ENCODE measurements around the gene DNAH17.

Gene DNAH17

DNA sequence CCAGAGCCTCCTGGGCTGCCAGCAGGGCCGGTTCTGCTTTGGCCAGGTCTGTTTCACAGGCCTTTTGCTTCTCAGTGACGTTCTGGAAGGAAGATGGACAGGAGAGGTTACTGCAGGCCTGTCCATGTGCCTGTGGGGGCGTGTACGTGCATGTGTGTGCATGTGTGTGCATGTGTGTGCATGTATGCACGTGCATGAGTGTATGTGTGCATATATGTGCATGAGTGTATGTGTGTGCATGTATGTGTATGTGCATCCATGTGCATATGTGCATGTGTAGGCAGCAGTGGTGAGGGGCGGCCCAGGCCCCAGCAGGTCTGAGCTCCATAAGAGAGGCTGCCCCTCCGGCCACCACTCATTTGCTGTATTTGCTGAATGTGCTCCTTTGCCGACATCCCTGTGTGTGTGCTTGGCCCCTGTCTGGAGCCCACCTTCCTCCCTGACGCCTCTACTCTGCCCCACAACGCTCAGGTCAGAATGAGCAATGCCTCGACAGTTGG is 117.0 kb downstream of the DNAH17 start:
- no peaks in the 10 kb centered on the region for H3K4me1 Mint-ChIP-seq (ENCODE audit: low read depth)
- no peaks in the 10 kb centered on the region for H3K36me3 Mint-ChIP-seq (ENCODE audit: low read depth)
- H3K27me3 Mint-ChIP-seq: peaks cover 3% of the 10 kb centered on the region
- H3K4me3 Mint-ChIP-seq: no peak overlapping the region
- no peaks in the 10 kb centered on the region for H3K9me3 Mint-ChIP-seq
- no peak overlapping the region for H3K27ac Mint-ChIP-seq
- intact Hi-C loops (cut with micrococcal nuclease): no loop called here

DNA sequence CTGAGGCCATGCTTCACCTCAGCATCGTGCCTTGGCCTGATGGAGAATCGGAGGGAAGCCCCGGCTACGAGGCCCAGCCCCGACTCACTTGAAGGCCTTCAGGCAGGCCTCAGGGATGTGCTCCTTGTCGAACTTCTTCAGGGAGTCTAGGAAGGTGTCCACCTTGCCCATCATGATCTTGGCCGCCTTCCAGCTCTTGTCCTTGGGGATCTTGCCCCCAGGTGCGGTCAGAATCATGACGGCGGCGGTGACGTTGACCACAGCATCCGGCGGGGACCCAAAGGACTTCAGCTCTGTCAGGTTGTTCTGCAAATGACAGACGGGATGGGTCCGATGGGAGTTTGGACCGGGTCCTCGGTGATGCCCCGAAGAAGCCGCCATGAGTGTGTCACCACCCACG is 117.5 kb downstream of the DNAH17 start:
- Mint-ChIP-seq H3K4me1 (ENCODE audit: low read depth) (no peaks in the 10 kb centered on the region), H3K27ac (no peak overlapping the region), H3K9me3 (no peaks in the 10 kb centered on the region), H3K27me3 (peaks cover 3% of the 10 kb centered on the region), H3K4me3 (no peak overlapping the region), H3K36me3 (ENCODE audit: low read depth) (no peaks in the 10 kb centered on the region)
- intact Hi-C loops (cut with micrococcal nuclease): no loop called here

DNA sequence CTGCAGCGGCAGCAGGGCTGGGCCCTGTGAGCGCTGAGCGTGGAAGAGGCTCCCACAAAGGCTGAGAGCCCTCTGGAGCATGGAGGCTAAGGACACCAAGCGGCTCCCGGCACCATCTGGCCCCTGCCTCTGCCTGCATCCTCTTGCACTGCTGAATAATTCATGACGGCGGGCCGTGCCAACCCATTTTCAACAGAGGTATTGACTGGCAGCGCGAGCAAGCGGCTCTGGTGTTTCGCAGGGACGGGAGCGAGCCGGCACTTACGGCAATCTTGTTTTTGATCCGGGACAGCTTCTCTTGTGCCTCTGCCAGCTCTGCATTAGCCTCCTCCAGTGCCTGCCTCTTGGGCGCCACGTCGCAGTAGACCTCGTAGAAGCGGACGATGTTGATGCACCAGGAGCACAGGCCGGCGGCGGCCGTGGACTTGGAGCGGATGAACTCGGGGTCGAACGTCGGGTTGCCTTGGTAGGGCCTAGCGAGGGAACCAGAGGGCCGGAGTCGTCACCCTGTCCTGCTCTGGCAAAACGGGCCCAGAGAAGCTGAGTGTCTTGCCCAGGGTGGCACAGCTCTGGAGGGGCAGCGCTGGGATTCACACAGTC is 118.4 kb downstream of the DNAH17 start:
- intact Hi-C loops (cut with micrococcal nuclease): no loop called here
- H3K4me1 Mint-ChIP-seq (ENCODE audit: low read depth): no peaks in the 10 kb centered on the region
- H3K4me3 Mint-ChIP-seq: no peak overlapping the region
- peaks cover 2% of the 10 kb centered on the region for H3K27me3 Mint-ChIP-seq
- no peaks in the 10 kb centered on the region for H3K9me3 Mint-ChIP-seq
- H3K27ac Mint-ChIP-seq: no peak overlapping the region
- H3K36me3 Mint-ChIP-seq (ENCODE audit: low read depth): no peaks in the 10 kb centered on the region

GRCh38 chr17:78458091-78458490 is 119.1 kb downstream of the DNAH17 start:
- Mint-ChIP-seq H3K4me3 (no peak overlapping the region), H3K27ac (no peak overlapping the region), H3K36me3 (ENCODE audit: low read depth) (no peaks in the 10 kb centered on the region)

GRCh38 chr17:78454346-78454745 is 122.8 kb downstream of the DNAH17 start:
- no peaks in the 10 kb centered on the region for H3K36me3 Mint-ChIP-seq (ENCODE audit: low read depth)
- no peaks in the 10 kb centered on the region for H3K9me3 Mint-ChIP-seq
- intact Hi-C loops (cut with micrococcal nuclease): no loop called here
- peaks cover 9% of the 10 kb centered on the region for H3K4me1 Mint-ChIP-seq (ENCODE audit: low read depth)
- H3K27ac Mint-ChIP-seq: no peak overlapping the region
- peaks cover 6% of the 10 kb centered on the region for H3K27me3 Mint-ChIP-seq
- H3K4me3 Mint-ChIP-seq: no peak overlapping the region

More at GRCh38 chr17:78458091-78458490, 119.1 kb downstream of the DNAH17 start:
- intact Hi-C loops (cut with micrococcal nuclease): no loop called here
- Mint-ChIP-seq H3K4me1 (ENCODE audit: low read depth) (no peaks in the 10 kb centered on the region), H3K27me3 (peaks cover 2% of the 10 kb centered on the region), H3K9me3 (no peaks in the 10 kb centered on the region)

GRCh38 chr17:78451753-78452152 is 125.4 kb downstream of the DNAH17 start:
- intact Hi-C loops (cut with micrococcal nuclease): no loop called here
- no peak overlapping the region for H3K4me3 Mint-ChIP-seq
- H3K36me3 Mint-ChIP-seq (ENCODE audit: low read depth): no peaks in the 10 kb centered on the region
- H3K9me3 Mint-ChIP-seq: no peaks in the 10 kb centered on the region
- H3K27ac Mint-ChIP-seq: no peak overlapping the region
- H3K4me1 Mint-ChIP-seq (ENCODE audit: low read depth): peaks cover 9% of the 10 kb centered on the region
- H3K27me3 Mint-ChIP-seq: peaks cover 6% of the 10 kb centered on the region

DNA sequence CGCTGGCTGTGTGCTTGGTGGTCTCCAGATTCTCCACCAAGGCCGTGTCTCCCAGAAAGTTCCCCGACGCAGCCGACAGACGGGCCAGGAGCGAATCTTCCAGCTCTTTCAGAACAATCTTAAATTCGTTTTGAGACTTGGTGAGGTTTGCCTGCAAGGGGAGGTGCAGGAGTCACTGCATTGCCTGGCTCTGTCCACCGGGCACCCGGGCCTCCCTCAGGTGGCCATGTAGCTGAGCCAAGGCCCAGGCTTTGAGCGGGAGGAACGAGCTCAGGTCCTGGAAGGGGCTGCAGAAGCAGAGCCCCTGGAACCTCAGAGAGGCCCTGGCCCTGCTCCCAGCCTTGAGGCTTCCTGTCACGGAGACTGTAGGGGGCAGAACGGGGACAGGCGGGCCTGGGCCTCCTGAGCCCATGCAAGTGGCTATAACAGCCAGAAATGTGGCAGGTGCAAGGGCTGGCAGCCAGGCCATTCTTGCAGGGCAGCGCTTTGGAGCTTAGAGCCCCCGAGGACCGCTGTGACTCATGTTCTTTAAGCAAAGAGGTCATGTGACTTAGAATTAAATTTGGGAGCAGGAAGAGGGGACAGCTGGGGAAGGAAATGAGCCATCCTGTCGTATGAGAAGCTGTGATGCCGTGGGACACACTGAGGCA is 126.4 kb downstream of the DNAH17 start:
- intact Hi-C loops (cut with micrococcal nuclease): no loop called here
- no peaks in the 10 kb centered on the region for H3K36me3 Mint-ChIP-seq (ENCODE audit: low read depth)
- H3K4me3 Mint-ChIP-seq: no peak overlapping the region
- H3K27ac Mint-ChIP-seq: no peak overlapping the region
- H3K4me1 Mint-ChIP-seq (ENCODE audit: low read depth): peaks cover 9% of the 10 kb centered on the region
- H3K9me3 Mint-ChIP-seq: no peaks in the 10 kb centered on the region
- peaks cover 4% of the 10 kb centered on the region for H3K27me3 Mint-ChIP-seq

- H3K36me3 Mint-ChIP-seq (ENCODE audit: low read depth): no peaks in the 10 kb centered on the region
- no peak overlapping the region for H3K27ac Mint-ChIP-seq
- no peak overlapping the region for H3K4me3 Mint-ChIP-seq
- peaks cover 9% of the 10 kb centered on the region for H3K4me1 Mint-ChIP-seq (ENCODE audit: low read depth)
- intact Hi-C loops (cut with micrococcal nuclease): no loop called here
- no peaks in the 10 kb centered on the region for H3K9me3 Mint-ChIP-seq
- peaks cover 4% of the 10 kb centered on the region for H3K27me3 Mint-ChIP-seq
Measured at GRCh38 chr17:78449983-78450595, 127.1 kb downstream of the DNAH17 start.

- peaks cover 13% of the 10 kb centered on the region for H3K4me1 Mint-ChIP-seq (ENCODE audit: low read depth)
- H3K27ac Mint-ChIP-seq: no peak overlapping the region
- H3K36me3 Mint-ChIP-seq (ENCODE audit: low read depth): no peaks in the 10 kb centered on the region
- intact Hi-C loops (cut with micrococcal nuclease): no loop called here
- no peak overlapping the region for H3K4me3 Mint-ChIP-seq
- peaks cover 6% of the 10 kb centered on the region for H3K27me3 Mint-ChIP-seq
- no peaks in the 10 kb centered on the region for H3K9me3 Mint-ChIP-seq
Measured at GRCh38 chr17:78448356-78448993, 128.7 kb downstream of the DNAH17 start.

- Mint-ChIP-seq H3K36me3 (ENCODE audit: low read depth) (no peaks in the 10 kb centered on the region), H3K27ac (no peak overlapping the region), H3K4me3 (no peak overlapping the region), H3K9me3 (no peaks in the 10 kb centered on the region), H3K27me3 (peaks cover 6% of the 10 kb centered on the region), H3K4me1 (ENCODE audit: low read depth) (peaks cover 29% of the 10 kb centered on the region)
- intact Hi-C loops (cut with micrococcal nuclease): no loop called here
Measured at GRCh38 chr17:78446833-78447232, 130.4 kb downstream of the DNAH17 start.

DNA sequence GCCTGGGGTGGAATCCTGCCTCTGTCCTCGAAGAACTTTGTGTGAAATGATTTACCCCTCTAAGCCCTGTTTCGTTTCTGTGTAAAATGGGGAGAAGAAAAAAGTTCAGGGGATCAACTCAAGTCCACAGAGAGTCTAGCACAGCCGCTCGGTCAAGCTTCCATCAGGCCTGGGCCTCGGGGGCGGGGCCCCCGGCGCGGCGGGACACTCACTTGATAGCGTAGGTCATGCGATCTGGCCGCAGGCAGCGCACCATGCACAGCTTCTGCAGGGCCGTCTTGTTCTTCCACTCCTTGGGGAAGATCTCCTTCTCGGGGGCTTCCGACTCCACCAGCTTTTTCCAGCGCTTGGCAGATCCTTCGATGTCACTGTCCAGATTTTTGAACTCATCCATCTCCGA is 132.8 kb downstream of the DNAH17 start:
- Mint-ChIP-seq H3K4me1 (ENCODE audit: low read depth) (peaks cover 24% of the 10 kb centered on the region), H3K36me3 (ENCODE audit: low read depth) (no peaks in the 10 kb centered on the region), H3K9me3 (no peaks in the 10 kb centered on the region), H3K27me3 (peaks cover 2% of the 10 kb centered on the region), H3K4me3 (no peak overlapping the region), H3K27ac (no peak overlapping the region)
- intact Hi-C loops (cut with micrococcal nuclease): no loop called here

GRCh38 chr17:78442648-78443218 is 134.5 kb downstream of the DNAH17 start:
- Mint-ChIP-seq H3K4me1 (ENCODE audit: low read depth) (peaks cover 28% of the 10 kb centered on the region), H3K36me3 (ENCODE audit: low read depth) (no peaks in the 10 kb centered on the region), H3K4me3 (no peak overlapping the region), H3K27me3 (peaks cover 5% of the 10 kb centered on the region), H3K9me3 (no peaks in the 10 kb centered on the region), H3K27ac (peak overlapping the region; percentile 62)
- intact Hi-C loops (cut with micrococcal nuclease): no loop called here

- H3K27ac Mint-ChIP-seq: no peak overlapping the region
- H3K4me3 Mint-ChIP-seq: no peak overlapping the region
- H3K27me3 Mint-ChIP-seq: peaks cover 15% of the 10 kb centered on the region
- H3K9me3 Mint-ChIP-seq: no peaks in the 10 kb centered on the region
- peaks cover 28% of the 10 kb centered on the region for H3K4me1 Mint-ChIP-seq (ENCODE audit: low read depth)
- intact Hi-C loops (cut with micrococcal nuclease): no loop called here
- no peaks in the 10 kb centered on the region for H3K36me3 Mint-ChIP-seq (ENCODE audit: low read depth)
Measured at GRCh38 chr17:78441271-78441971, 135.8 kb downstream of the DNAH17 start.
